HG03097 (cell line): ENCODE data around the gene MAP7D1.
"Not testable (repeated sequence)": the region's sequence is repeated elsewhere in the genome, so short reads cannot be mapped to it uniquely, and the experiment has no call there.

Experiments used
- ATAC-seq: cut with Tn5 transposase; IDR thresholded peaks from one replicate; pipeline ENCODE4 v1.9.1; 2021; ENCODE audit not compliant: unreplicated experiment, low FRiP score

MAP7D1 gene

GRCh38 chr1:36166938-36167905, 11.3 kb downstream of the MAP7D1 start:
- no peak for ATAC-seq

GRCh38 chr1:36168514-36168913, 12.6 kb downstream of the MAP7D1 start:
- ATAC-seq = no peak

- ATAC-seq = no peak
Measured at GRCh38 chr1:36170643-36171412, 14.9 kb downstream of the MAP7D1 start.

- no peak for ATAC-seq
Measured at GRCh38 chr1:36172017-36172747, 16.2 kb downstream of the MAP7D1 start.

- no peak for ATAC-seq
Measured at GRCh38 chr1:36172983-36173382, 17.0 kb downstream of the MAP7D1 start.

GRCh38 chr1:36174713-36175112, 18.8 kb downstream of the MAP7D1 start:
- no peak for ATAC-seq

GRCh38 chr1:36175137-36176095, 19.5 kb downstream of the MAP7D1 start:
- no peak for ATAC-seq

- no peak for ATAC-seq
Measured at GRCh38 chr1:36176106-36176949, 20.4 kb downstream of the MAP7D1 start.

GRCh38 chr1:36177589-36178431, 21.9 kb downstream of the MAP7D1 start:
- no peak for ATAC-seq

- ATAC-seq = no peak
Measured at GRCh38 chr1:36178471-36179219, 22.7 kb downstream of the MAP7D1 start.

- ATAC-seq = no peak
Measured at GRCh38 chr1:36179220-36179600, 23.2 kb downstream of the MAP7D1 start.

- ATAC-seq = no peak
Measured at GRCh38 chr1:36182734-36183133, 26.8 kb downstream of the MAP7D1 start.

GRCh38 chr1:36183309-36183856, 27.4 kb downstream of the MAP7D1 start:
- no peak for ATAC-seq

- no peak for ATAC-seq
Measured at GRCh38 chr1:36187800-36188593, 32.0 kb downstream of the MAP7D1 start.

- not testable (repeated sequence) for ATAC-seq
Measured at GRCh38 chr1:36196805-36197204, 40.8 kb downstream of the MAP7D1 start.

GRCh38 chr1:36198641-36199040, 42.7 kb downstream of the MAP7D1 start:
- ATAC-seq = no peak
